Bronchial epithelial cell (primary cell): ENCODE measurements around the gene NDST3. TPM values are rescaled to one million over a fixed set of nuclear protein-coding genes. Genes with fewer than 3 reads are reported as not detected.

Experiments used
- DNase-seq: peaks from one replicate; pipeline ENCODE4 v3.0.0-alpha.2; 2010; ENCODE audit warnings: low read depth
- FAIRE-seq: peaks from 2 replicates; lab custom pipeline; 2011; peaks lifted over from hg19 to GRCh38; lab: Jason Lieb, UNC
- H3K27me3 ChIP-seq: 2 replicates; pipeline ENCODE4 v1.5.1; 2011; ENCODE audit warnings: low read length; ENCODE audit not compliant: control insufficient read depth, insufficient read depth
- H3K36me3 ChIP-seq: 2 replicates; pipeline ENCODE4 v1.5.1; 2011; ENCODE audit warnings: low read length; ENCODE audit not compliant: control insufficient read depth, insufficient read depth
- H3K4me3 ChIP-seq: 2 replicates; pipeline ENCODE4 v1.5.1; 2011; ENCODE audit warnings: mild to moderate bottlenecking, low read depth, low read length, control low read depth
- total RNA-seq: library from RNA; depleted of rRNA; stranded (reverse); fragments of >200 nt; gene quantifications from 2 replicates; pipeline ENCODE4 v1.2.1, GENCODE V29; 2014
- TF ChIP-seq, protein P1 (sequence below): IDR thresholded peaks from 2 replicates; pipeline ENCODE4 v1.5.1; 2011; ENCODE audit warnings: mild to moderate bottlenecking, moderate library complexity, low read length, control low read depth, inconsistent platforms; ENCODE audit not compliant: insufficient read depth, severe bottlenecking

Gene NDST3
- total RNA-seq, 1 donor from 2014 or later: not detected

DNA sequence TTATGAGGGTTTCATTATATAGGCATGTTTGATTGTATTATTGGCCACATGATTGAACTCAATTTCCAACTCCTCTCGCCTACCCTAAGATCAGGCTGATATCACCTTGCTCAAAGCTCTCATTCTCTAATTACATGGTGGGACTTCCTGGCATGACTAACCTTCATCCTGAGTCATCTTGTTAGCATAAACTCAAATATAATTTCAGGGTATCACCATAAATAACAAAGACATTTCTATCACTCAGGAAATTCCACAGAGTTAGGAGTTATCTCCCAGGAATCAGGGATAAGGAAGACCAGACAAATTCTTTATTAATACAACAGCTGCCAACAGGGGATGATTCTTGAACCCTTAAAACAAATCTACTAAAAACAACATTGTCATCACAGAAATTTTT is 90.7 kb downstream of the NDST3 start:
- Histone ChIP-seq H3K36me3 (no peaks in the 10 kb centered on the region), H3K4me3 (no peak overlapping the region), H3K27me3 (no peaks in the 10 kb centered on the region)
- DNase-seq: no peak
- FAIRE-seq: no peak
- TF ChIP-seq, protein P1, sequence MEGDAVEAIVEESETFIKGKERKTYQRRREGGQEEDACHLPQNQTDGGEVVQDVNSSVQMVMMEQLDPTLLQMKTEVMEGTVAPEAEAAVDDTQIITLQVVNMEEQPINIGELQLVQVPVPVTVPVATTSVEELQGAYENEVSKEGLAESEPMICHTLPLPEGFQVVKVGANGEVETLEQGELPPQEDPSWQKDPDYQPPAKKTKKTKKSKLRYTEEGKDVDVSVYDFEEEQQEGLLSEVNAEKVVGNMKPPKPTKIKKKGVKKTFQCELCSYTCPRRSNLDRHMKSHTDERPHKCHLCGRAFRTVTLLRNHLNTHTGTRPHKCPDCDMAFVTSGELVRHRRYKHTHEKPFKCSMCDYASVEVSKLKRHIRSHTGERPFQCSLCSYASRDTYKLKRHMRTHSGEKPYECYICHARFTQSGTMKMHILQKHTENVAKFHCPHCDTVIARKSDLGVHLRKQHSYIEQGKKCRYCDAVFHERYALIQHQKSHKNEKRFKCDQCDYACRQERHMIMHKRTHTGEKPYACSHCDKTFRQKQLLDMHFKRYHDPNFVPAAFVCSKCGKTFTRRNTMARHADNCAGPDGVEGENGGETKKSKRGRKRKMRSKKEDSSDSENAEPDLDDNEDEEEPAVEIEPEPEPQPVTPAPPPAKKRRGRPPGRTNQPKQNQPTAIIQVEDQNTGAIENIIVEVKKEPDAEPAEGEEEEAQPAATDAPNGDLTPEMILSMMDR: no peak

DNA sequence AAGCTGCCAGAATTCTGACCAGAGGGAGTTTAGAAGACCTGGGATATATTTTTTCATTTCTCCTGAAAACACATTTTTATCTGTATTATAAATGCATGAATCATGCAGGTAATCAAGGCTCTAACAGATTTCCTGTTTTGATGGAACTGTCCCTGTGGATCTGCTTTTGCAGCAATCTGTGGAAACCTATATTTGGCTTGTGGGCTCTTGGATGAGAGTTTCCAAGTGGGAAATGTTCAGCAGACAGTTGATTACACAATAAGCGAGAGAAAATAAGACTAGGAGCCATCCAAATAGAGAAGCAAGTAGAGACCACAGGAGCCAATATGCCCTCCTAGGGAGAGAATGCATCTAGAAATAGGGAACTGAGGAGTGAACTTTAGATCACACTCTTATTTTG is 105.0 kb downstream of the NDST3 start:
- H3K4me3 ChIP-seq: no peak overlapping the region
- TF ChIP-seq, protein P1: no peak
- no peak for DNase-seq
- H3K27me3 ChIP-seq: no peaks in the 10 kb centered on the region
- FAIRE-seq: no peak
- H3K36me3 ChIP-seq: no peaks in the 10 kb centered on the region

DNA sequence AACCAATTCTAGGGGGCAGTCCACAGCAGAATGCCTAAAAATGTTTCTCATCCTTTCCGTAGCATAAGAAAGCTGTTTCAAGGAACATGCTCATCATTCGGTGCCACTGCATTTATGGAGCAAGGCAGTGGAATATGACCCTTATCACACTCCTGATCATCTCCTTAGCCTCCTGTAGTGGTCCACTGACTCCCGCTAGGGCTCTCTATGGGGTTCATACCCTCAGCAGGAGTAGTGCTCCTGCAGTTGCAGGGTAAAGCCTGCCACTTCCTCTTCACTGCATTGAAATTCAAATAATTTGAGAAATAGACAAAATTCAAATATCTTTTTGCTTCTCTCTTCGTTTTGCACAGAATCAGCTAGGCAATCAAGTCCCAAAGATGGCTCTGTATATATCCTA is 107.0 kb downstream of the NDST3 start:
- no peak for DNase-seq
- H3K4me3 ChIP-seq: no peak overlapping the region
- no peaks in the 10 kb centered on the region for H3K36me3 ChIP-seq
- no peak for FAIRE-seq
- H3K27me3 ChIP-seq: no peaks in the 10 kb centered on the region
- TF ChIP-seq, protein P1: no peak

DNA sequence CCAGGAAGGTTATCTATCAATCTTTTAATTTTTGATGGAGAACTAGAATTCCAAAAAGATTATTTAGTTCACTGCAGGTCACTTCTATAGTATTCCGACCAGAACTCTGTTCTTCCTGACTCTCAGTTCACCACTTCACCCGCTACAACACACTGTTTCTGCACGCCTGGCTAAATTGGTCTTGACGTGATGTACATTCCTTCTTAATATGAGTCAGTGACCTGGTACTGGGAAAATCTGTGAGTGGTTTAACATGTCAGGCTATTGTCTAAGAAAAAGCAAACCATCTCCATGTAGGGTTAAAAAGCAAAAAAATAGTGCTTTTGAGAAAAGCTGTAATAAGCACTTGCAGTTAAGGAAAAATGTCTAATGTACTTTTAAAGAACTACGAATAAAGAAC is 120.4 kb downstream of the NDST3 start:
- TF ChIP-seq, protein P1: no peak
- Histone ChIP-seq H3K4me3 (no peak overlapping the region), H3K36me3 (no peaks in the 10 kb centered on the region), H3K27me3 (no peaks in the 10 kb centered on the region)
- FAIRE-seq: no peak
- DNase-seq: no peak

DNA sequence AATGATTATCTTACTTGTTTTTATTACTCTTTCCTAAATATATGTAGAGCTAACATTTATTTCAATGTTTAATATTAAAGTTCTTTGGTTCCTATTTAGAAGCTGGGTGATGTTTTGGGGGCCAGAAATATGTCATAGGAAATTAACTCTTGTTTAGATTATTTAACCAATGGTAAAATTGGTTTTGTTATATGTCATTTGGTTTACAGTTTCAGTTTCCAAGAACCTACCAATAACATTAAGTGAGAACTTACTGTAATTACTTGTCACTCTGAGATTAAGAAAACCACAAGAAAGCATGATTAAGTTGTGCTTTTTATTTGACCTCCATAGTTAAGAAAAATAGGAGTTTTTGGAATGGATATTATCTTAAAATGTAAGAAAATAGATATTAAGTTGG is 121.2 kb downstream of the NDST3 start:
- Histone ChIP-seq H3K4me3 (no peak overlapping the region), H3K36me3 (no peaks in the 10 kb centered on the region), H3K27me3 (no peaks in the 10 kb centered on the region)
- DNase-seq (no peak), FAIRE-seq (no peak)
- TF ChIP-seq, protein P1: no peak

DNA sequence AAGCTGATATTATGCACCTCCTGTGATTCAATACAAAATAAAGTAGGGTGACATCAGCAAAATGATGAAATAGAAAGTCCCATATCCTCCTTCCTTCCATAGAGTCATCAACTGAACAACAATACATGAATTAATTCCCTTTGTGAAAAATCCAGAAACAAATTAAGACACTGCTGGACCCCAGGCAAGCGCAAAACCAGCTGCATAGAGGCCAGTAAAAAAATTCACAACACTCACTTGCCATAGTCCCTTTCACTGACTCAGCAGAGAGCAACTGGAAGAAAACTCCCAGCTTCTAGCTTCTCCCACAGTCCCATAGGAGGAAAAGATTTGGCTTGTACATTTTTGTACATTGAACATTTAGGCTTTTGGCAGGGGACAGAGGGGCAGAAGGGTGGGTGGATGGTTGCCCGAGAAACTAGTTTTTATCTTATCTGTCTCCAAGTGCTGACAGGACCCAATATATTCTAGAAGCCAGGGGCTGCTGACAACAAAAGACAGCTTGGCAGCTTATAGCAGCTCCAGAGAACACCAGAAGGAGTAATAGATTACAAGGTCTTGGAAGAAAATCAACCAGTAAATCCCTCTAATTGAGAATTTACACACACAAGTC is 124.6 kb downstream of the NDST3 start:
- DNase-seq (no peak), FAIRE-seq (no peak)
- TF ChIP-seq, protein P1: no peak
- no peaks in the 10 kb centered on the region for H3K27me3 ChIP-seq
- no peak overlapping the region for H3K4me3 ChIP-seq
- no peaks in the 10 kb centered on the region for H3K36me3 ChIP-seq
